Measurements from ENCODE around the gene PAK6.
A peak's percentile ranks its signal among the peaks of the same experiment; 100 is the strongest.

PAK6 gene

DNA sequence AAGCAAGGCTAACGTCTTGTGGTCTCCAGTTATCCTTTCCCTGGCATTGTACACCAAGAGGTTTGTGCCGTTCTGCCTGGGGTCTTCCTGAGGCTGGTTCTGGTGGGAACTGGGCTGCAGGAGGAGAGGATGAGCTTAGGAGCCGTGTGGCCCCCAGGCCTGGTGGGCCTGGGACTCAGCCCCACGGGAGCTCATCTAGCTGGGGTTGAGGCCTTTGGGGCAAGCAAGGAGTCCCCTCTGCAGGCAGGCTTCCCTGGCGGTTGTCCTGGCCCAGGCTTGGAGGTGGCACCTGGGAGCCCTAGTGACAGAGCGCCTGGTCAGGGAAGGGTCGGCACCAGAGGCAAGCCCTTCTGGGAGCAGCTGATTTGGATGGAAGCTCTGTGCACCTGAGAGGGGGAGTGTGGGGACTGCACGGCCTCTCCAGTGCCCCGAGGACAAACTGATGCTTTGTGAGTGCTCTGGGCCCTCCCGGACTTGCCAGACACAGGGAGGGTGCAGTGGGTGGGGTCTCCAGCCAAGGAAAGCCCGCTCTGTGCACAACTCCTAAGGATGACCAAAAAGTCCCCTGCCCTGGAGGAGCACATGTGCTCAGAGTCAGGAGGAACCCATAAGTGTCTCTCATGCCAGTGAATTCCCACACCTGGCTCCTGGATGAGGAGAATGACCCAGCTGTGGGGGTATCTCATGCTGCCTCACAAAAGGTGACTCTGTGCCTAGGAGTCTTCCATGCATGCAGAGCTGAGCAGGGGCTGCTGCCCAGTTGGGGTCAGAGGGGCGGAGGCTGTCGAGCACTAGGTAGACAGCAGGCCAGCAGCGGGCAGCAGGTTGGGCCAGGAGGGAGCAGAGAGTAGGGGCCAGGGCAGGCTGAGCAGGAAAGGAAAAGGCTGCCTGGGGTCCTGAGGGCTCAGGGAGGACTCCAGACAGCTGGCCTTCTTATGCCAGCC lies 2.7 kb downstream of the PAK6 start:
- no peak for DNase-seq

DNA sequence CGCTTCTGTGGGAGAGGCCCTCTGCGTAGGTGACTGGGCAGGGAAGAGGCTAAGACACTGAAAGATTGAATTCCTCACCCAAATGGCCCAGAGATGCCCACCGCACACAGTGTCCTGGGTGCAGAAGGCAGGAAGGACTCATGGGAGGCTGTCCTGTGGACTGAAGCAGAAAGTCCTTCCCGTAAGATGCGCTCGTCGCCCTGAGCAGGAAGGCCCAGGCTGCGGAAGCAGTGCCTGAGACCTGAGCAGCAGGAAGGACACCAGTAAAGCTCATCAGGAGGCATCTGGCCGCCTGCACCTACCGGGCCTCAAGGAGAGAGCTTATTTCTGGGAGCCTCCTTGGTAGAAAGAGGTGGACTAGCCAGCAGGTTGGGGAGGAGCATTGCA lies 3.3 kb downstream of the PAK6 start:
- no peak for DNase-seq

- DNase-seq = no peak
These were observed 3.7 kb downstream of the PAK6 start for GRCh38 chr15:40242601-40243000.

- no peak for DNase-seq
These were observed 4.4 kb downstream of the PAK6 start for GRCh38 chr15:40243126-40243810.

DNA sequence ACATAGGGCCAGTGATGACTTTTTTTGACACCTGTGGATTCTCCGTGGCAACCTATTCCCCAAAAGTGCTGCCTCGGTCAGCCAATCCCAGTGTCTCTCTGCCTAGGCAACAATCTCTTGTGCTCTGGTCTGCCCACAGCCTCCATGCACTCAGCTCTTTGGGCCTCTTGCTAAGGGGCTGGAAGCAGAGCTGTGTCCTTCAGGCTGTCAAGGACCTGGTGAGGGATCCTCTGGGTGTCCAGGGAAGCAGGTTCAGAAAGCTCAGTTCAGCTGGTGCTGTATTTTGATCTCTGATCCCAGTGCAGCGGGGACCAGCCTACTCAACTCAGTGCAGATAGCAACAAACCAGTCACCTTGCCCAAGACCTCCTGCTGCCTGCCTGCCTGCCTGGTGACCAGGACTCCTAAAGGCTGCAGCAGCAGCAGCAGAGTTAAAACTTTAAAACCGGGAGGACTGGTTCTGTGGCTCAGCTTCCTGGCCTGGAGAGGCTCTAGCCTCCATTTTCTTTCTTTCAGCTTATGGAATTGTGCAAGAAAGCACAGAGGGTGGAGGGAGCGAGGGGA lies 6.2 kb downstream of the PAK6 start:
- no peak for DNase-seq

DNA sequence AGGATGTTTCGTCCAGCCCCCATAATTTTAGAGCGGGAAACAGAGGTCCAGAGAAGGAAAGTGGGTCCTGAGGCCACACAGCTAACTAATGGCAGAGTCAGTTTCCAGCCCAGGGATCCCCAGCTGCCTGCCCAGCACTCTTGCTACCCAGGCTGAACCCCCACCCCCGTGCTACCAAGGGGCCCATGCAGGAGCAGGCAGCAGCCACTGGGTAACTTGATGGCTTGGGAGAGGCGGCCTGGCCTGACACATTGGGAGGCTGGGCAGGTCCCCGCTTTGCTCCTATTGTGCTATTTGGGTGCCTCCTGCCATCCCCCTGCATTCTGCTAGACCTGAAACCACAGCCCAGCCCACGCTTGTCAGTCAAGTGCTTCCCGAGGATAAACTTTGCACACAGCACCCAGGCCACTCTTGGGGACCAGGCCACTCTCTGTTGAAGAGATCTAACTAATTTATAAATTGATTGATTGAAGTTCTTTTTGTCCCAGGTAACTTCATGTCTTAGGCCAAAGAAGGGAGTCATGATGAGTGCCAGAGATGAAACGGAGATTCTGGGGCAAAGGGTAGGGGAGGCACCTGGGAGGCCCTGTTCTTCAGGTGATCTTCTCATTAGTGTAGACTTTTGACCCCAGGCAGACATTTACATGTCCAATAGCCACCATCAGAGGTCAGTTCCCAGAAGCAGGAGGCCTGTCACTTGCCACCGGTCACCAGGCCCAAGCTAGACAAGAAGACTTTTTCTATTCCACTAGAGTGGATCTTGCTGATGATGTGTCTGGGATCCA lies 7.0 kb downstream of the PAK6 start:
- DNase-seq = no peak

DNA sequence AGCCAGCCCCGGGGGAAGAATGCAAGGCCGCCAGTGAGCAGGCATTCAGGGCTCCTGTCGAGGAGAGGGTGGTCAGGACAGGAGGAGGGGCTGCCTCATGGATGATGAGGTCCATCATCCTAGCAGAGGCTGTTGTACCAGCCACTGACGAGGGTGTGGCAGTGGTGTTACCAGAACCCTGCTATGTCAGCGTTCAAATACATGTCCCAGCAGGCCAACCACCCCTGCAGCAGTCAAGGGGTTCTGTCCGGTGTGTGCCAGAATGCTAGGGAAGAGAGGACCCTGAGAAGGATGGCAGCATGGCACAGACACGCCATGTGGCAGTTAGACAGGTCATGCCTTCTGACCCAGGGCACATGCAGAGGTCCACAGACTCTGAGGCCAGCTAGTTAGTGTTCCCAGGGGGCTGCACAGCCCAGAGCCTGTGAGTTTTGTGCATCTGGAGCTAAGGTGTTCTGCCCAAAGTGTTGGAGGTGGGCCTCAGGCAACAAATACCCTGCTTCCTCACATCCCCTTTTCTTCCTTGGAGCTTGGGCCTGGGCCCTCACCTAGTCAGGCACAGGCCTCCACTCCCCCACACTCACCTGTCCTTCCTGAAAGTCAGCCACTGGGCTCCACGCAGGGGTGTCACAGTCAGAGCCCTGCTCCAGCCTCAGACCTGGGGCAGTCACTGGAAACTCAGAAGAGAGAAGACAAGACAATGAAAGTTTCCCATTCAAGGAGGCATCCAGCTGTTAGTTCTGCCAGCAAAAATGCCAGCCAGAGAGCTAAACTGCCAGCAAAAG lies 7.8 kb downstream of the PAK6 start:
- no peak for DNase-seq

DNA sequence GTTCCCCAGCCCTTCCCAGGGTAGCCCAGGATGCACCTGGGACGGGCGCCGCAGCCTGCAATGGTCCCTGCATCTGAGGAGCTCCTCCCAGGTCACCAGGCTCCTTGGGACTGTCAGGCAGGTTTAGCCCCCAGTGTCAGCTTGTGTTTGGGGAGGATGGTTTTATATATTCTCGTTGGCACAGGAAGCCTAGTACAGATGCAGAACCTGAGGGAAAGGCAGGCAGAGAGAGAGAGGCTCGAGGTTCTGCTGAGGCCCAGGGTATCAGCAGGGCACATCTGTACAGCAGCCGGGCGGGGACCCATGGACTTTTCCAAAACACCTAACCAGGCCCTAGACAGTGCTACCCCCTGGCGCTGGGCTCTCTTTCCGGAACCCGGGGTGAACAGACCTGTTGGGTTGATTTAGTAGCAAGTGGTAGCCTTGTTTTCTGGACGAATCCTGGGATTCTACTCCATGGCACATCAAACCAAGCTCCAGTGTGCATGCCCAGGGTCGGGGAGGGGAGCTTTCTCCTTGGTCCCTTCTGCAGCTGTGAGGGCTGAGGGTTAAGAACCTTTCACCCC lies 8.6 kb downstream of the PAK6 start:
- DNase-seq = no peak

- DNase-seq = no peak
These were observed 9.3 kb downstream of the PAK6 start for GRCh38 chr15:40248006-40248783.

DNA sequence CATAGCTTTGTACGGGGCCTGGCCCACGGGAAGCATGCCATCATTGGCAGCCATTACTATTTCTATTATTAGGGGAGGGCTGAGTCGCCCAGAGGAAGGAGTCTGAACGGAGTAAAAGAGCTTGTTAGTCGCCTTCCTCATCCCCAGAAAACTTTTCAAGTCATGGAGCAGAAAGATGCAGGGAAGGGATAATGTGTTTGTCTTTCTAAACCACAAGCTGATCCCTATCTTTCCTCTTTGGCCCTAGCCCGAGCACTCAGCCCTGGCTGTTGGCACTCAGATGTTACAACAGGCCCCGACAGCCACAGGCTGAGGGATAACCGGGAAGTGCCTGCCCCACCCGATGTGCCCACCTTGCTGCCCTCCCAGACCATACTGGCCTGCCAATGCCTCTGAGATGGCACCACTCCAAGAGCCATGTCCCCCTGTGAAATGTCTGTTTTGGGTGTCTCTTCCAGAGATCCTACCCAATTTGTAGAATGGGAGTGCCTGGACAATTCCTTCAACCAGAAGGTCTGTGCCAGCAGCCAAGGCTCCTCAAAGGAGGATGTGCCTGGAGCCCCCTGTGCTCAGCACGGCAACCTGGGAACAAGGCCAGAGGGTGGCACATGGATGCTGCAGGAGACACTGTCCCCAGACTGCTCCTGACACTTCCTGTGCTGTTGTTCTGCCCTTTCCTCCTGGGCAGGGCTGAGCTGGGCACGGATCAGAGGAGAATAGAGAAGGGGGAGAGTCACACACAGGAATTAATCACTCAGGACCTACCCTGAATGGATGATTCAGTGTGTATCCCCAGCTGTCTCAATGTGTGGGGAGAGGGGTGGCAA lies 10.8 kb downstream of the PAK6 start:
- DNase-seq = peak; percentile 25

GRCh38 chr15:40250304-40250656 lies 11.4 kb downstream of the PAK6 start:
- DNase-seq = no peak

- DNase-seq = no peak
These were observed 12.1 kb downstream of the PAK6 start for GRCh38 chr15:40250771-40251483.

- no peak for DNase-seq
These were observed 12.8 kb downstream of the PAK6 start for GRCh38 chr15:40251486-40252140.

DNA sequence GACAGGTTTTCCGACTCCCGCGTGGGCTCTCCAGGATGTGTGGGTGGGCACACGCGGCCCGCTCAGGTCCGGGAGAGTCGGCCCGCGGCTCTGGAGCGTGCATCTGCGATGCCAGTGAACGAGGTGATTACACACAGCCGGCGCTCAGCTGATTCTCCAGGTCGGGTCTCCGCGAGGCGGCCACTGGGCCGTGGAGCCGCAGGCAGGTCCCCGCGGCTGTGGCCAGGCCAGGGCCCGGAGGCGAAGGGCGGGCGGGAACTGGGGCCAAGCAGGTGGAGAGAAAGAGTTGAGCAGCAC lies 13.2 kb downstream of the PAK6 start:
- no peak for DNase-seq

GRCh38 chr15:40252438-40253166 lies 13.7 kb downstream of the PAK6 start:
- no peak for DNase-seq

DNA sequence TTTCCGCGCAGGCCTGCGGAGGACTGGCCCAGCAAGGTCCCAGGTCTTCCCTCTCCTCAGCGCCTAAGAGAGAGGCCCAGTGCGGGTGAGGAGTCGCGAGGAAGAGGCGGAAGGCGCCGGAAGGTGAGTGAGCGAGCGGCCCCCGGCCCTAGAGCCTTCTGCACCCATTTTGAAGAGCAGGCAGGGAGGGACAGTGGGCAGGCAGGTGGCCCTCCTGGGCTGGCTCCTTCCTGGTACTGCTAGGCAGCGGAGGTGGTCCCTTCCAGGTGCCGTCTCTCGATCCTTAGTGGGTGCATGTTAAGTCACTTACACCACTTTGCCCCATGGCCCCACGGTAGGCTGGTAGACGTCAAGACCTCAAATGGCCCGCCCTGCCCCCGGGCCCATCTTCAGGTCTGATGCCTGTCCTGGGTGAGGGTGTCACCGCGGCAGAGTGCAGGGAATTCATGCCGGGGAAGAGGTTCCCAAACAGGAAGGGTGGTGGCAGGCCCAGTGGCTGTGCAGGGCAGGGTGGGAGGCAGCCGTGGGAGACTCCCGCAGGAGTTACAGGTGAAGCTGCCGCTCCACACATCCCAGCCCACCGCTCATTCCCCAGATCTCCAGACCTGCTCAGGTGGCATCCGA lies 14.4 kb downstream of the PAK6 start:
- no peak for DNase-seq

DNA sequence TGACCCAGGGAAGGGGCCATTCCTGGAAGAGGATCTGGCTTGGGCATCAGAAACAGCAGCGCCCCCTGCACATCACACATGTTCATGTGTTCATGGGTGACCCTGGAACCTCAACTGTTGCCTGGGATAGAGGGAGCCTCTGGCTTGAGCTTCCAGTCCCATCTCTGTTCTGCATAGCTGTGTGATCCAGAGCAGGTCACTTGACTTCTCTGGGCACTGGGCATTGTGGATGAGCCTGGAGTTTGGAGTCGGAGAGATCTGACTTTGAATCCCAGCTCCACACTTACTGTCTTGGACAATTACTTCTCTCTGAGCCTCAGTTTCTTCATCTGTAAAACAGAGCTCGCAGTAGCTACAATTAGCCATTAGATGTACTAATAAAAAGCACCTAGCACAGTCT lies 15.6 kb downstream of the PAK6 start:
- no peak for DNase-seq

DNA sequence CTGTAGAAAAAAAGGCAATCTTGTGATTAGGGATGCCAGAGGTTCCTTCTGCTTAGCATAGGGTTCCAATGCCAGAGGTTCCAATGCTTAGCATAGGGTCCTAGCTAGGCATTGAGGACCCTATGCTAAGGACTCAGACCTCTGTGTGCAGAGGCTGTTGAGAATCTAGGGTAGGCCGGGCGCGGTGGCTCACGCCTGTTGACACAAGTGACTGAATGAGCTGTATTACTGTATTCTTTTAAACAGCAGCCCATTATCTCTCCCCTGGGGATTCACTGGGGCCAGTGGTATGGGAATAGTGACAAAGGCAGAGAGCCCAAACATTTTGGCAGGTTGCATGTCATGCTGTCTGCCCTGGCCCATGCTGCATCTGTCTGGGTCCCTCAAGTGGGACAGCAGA lies 16.2 kb downstream of the PAK6 start:
- no peak for DNase-seq

Measured in fibroblast of skin of abdomen (primary cell).